SK-N-SH treated with all-trans-retinoic acid at 6 μM for 48 hours (cell line): Measurements from ENCODE around the gene CWH43.

Source experiments
- ATAC-seq: fragments of 200-7000 bp; cut with Tn5 transposase; 3 replicates; pipeline ENCODE4 v1.9.1; 2020; ENCODE audit warnings: mild to moderate bottlenecking, moderate library complexity
- ESRRG ChIP-seq: fragments of 250-450 bp; sonication (Bioruptor Pico); IDR thresholded peaks from 2 replicates; pipeline ENCODE4 v1.6.1; 2021; ENCODE audit warnings: mild to moderate bottlenecking
- GLIS3 ChIP-seq: fragments of 250-450 bp; sonication (Bioruptor Pico); IDR thresholded peaks from 2 replicates; pipeline ENCODE4 v1.5.0; 2020; ENCODE audit warnings: mild to moderate bottlenecking, moderate library complexity
- ISL1 ChIP-seq: fragments of 250-450 bp; sonication (Bioruptor Pico); IDR thresholded peaks from 2 replicates; pipeline ENCODE4 v2.1.2; 2022; ENCODE audit warnings: mild to moderate bottlenecking, moderate library complexity
- OSR1 ChIP-seq: fragments of 250-450 bp; sonication (Bioruptor Pico); IDR thresholded peaks from 2 replicates; pipeline ENCODE4 v1.8.0; 2022; ENCODE audit warnings: moderate library complexity, mild to moderate bottlenecking, inconsistent platforms
- RARB ChIP-seq: fragments of 250-450 bp; sonication (Bioruptor Pico); IDR thresholded peaks from 2 replicates; pipeline ENCODE4 v1.8.0; 2021; ENCODE audit warnings: mild to moderate bottlenecking, moderate library complexity
- SNAI2 ChIP-seq: fragments of 250-450 bp; sonication (Bioruptor Pico); IDR thresholded peaks from 2 replicates; pipeline ENCODE4 v1.5.0; 2020; ENCODE audit warnings: mild to moderate bottlenecking, moderate library complexity
- TCF4 ChIP-seq: fragments of 250-450 bp; sonication (Bioruptor Pico); IDR thresholded peaks from 2 replicates; pipeline ENCODE4 v1.8.0; 2021; ENCODE audit warnings: mild to moderate bottlenecking, moderate library complexity, borderline replicate concordance
- TOX ChIP-seq: fragments of 250-450 bp; sonication (Bioruptor Pico); IDR thresholded peaks from 2 replicates; pipeline ENCODE4 v1.8.0; 2021; ENCODE audit warnings: mild to moderate bottlenecking, moderate library complexity, borderline replicate concordance
- ZFP3 ChIP-seq: fragments of 250-450 bp; sonication (Bioruptor Pico); IDR thresholded peaks from 2 replicates; pipeline ENCODE4 v1.5.0; 2020; ENCODE audit warnings: mild to moderate bottlenecking, moderate library complexity
- ZFP30 ChIP-seq: fragments of 450-650 bp; formaldehyde crosslinking; IDR thresholded peaks from 2 replicates; pipeline ENCODE4 v1.5.0; 2022; ENCODE audit warnings: mild to moderate bottlenecking, moderate library complexity
- ZNF70 ChIP-seq: fragments of 450-650 bp; formaldehyde crosslinking; IDR thresholded peaks from 2 replicates; pipeline ENCODE4 v1.5.0; 2020; ENCODE audit warnings: mild to moderate bottlenecking, moderate library complexity
- ZNF8 ChIP-seq: fragments of 450-650 bp; formaldehyde crosslinking; IDR thresholded peaks from 2 replicates; pipeline ENCODE4 v1.5.0; 2020; ENCODE audit warnings: mild to moderate bottlenecking, moderate library complexity
- TF ChIP-seq, protein P1 (sequence below): fragments of 250-450 bp; sonication (Bioruptor Pico); IDR thresholded peaks from 2 replicates; pipeline ENCODE4 v1.5.1; 2021; ENCODE audit warnings: mild to moderate bottlenecking, moderate library complexity
- TF ChIP-seq, protein P2 (sequence below): fragments of 250-450 bp; sonication (Bioruptor Pico); IDR thresholded peaks from 2 replicates; pipeline ENCODE4 v1.5.0; 2020; ENCODE audit warnings: mild to moderate bottlenecking, moderate library complexity
- TF ChIP-seq, protein P3 (sequence below): fragments of 250-450 bp; sonication (Bioruptor Pico); IDR thresholded peaks from 2 replicates; pipeline ENCODE4 v1.8.0; 2021; ENCODE audit warnings: low read depth, mild to moderate bottlenecking, moderate library complexity, borderline replicate concordance
- TF ChIP-seq, protein P4 (sequence below): fragments of 250-450 bp; sonication (Bioruptor Pico); IDR thresholded peaks from 2 replicates; pipeline ENCODE4 v1.5.1; 2020; ENCODE audit warnings: low read depth, mild to moderate bottlenecking, moderate library complexity
- TF ChIP-seq, protein P5 (sequence below): fragments of 250-450 bp; sonication (Bioruptor Pico); IDR thresholded peaks from 2 replicates; pipeline ENCODE4 v1.8.0; 2020; ENCODE audit warnings: mild to moderate bottlenecking, moderate library complexity, borderline replicate concordance

Gene CWH43

DNA sequence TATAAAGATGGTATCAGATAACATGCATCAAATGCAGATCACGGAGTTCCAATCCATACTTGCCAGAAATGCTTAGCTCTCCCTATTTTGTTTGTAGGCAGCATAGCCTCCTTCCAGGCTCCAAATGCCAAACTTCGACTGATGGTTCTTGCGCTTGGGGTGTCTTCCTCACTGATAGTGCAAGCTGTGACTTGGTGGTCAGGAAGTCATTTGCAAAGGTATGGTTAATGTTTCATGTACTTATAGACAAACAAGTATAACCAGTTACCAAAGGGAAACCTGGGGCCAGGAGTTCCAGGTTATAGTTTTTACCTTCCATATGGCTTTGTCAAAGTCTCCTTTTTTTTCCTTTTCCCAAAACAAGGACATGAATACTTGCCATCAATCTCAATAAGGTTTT lies 5.3 kb downstream of the CWH43 start:
- no peak for ATAC-seq
- TF ChIP-seq ESRRG (CRISPR knock-in tag) (no peak), RARB (CRISPR knock-in tag) (no peak), ZNF70 (CRISPR knock-in tag) (no peak), OSR1 (CRISPR knock-in tag) (no peak), TCF4 (no peak), ISL1 (no peak), SNAI2 (no peak)
- TF ChIP-seq, protein P1, sequence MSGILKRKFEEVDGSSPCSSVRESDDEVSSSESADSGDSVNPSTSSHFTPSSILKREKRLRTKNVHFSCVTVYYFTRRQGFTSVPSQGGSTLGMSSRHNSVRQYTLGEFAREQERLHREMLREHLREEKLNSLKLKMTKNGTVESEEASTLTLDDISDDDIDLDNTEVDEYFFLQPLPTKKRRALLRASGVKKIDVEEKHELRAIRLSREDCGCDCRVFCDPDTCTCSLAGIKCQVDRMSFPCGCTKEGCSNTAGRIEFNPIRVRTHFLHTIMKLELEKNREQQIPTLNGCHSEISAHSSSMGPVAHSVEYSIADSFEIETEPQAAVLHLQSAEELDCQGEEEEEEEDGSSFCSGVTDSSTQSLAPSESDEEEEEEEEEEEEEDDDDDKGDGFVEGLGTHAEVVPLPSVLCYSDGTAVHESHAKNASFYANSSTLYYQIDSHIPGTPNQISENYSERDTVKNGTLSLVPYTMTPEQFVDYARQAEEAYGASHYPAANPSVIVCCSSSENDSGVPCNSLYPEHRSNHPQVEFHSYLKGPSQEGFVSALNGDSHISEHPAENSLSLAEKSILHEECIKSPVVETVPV (CRISPR knock-in tag), result no peak
- TF ChIP-seq, protein P2, sequence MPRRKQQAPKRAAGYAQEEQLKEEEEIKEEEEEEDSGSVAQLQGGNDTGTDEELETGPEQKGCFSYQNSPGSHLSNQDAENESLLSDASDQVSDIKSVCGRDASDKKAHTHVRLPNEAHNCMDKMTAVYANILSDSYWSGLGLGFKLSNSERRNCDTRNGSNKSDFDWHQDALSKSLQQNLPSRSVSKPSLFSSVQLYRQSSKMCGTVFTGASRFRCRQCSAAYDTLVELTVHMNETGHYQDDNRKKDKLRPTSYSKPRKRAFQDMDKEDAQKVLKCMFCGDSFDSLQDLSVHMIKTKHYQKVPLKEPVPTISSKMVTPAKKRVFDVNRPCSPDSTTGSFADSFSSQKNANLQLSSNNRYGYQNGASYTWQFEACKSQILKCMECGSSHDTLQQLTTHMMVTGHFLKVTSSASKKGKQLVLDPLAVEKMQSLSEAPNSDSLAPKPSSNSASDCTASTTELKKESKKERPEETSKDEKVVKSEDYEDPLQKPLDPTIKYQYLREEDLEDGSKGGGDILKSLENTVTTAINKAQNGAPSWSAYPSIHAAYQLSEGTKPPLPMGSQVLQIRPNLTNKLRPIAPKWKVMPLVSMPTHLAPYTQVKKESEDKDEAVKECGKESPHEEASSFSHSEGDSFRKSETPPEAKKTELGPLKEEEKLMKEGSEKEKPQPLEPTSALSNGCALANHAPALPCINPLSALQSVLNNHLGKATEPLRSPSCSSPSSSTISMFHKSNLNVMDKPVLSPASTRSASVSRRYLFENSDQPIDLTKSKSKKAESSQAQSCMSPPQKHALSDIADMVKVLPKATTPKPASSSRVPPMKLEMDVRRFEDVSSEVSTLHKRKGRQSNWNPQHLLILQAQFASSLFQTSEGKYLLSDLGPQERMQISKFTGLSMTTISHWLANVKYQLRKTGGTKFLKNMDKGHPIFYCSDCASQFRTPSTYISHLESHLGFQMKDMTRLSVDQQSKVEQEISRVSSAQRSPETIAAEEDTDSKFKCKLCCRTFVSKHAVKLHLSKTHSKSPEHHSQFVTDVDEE, result no peak
- TF ChIP-seq, protein P3, sequence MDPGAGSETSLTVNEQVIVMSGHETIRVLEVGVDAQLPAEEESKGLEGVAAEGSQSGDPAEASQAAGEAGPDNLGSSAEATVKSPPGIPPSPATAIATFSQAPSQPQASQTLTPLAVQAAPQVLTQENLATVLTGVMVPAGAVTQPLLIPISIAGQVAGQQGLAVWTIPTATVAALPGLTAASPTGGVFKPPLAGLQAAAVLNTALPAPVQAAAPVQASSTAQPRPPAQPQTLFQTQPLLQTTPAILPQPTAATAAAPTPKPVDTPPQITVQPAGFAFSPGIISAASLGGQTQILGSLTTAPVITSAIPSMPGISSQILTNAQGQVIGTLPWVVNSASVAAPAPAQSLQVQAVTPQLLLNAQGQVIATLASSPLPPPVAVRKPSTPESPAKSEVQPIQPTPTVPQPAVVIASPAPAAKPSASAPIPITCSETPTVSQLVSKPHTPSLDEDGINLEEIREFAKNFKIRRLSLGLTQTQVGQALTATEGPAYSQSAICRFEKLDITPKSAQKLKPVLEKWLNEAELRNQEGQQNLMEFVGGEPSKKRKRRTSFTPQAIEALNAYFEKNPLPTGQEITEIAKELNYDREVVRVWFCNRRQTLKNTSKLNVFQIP, result no peak

DNA sequence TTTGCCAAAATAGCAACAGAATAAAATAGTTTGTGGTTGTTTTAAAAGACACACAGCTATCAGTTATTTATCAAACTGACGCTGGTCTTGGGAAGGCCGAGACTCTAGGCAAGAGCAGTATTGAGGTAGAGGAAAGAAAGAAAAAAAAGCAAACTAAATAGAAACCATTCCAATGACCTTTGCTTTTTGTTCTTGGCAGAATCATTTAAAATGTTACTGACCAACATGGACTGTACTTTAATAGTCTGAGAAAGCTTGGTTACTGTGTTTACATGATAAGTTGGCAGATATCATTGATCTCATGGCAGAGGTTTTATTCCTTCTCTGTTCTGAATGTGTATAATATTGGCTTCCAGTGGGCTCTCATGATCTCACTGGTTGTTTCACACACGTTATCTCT lies 11.9 kb downstream of the CWH43 start:
- TF ChIP-seq, protein P4, sequence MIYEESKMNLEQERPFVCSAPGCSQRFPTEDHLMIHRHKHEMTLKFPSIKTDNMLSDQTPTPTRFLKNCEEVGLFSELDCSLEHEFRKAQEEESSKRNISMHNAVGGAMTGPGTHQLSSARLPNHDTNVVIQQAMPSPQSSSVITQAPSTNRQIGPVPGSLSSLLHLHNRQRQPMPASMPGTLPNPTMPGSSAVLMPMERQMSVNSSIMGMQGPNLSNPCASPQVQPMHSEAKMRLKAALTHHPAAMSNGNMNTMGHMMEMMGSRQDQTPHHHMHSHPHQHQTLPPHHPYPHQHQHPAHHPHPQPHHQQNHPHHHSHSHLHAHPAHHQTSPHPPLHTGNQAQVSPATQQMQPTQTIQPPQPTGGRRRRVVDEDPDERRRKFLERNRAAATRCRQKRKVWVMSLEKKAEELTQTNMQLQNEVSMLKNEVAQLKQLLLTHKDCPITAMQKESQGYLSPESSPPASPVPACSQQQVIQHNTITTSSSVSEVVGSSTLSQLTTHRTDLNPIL (CRISPR knock-in tag), result no peak
- TF ChIP-seq TOX (no peak), GLIS3 (no peak), ZNF8 (CRISPR knock-in tag) (no peak), ZFP3 (no peak), ZNF70 (CRISPR knock-in tag) (no peak), ISL1 (no peak)
- TF ChIP-seq, protein P3, result no peak
- TF ChIP-seq, protein P2, result no peak
- TF ChIP-seq, protein P5, sequence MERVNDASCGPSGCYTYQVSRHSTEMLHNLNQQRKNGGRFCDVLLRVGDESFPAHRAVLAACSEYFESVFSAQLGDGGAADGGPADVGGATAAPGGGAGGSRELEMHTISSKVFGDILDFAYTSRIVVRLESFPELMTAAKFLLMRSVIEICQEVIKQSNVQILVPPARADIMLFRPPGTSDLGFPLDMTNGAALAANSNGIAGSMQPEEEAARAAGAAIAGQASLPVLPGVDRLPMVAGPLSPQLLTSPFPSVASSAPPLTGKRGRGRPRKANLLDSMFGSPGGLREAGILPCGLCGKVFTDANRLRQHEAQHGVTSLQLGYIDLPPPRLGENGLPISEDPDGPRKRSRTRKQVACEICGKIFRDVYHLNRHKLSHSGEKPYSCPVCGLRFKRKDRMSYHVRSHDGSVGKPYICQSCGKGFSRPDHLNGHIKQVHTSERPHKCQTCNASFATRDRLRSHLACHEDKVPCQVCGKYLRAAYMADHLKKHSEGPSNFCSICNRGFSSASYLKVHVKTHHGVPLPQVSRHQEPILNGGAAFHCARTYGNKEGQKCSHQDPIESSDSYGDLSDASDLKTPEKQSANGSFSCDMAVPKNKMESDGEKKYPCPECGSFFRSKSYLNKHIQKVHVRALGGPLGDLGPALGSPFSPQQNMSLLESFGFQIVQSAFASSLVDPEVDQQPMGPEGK (CRISPR knock-in tag), result no peak
- ATAC-seq, result no peak

DNA sequence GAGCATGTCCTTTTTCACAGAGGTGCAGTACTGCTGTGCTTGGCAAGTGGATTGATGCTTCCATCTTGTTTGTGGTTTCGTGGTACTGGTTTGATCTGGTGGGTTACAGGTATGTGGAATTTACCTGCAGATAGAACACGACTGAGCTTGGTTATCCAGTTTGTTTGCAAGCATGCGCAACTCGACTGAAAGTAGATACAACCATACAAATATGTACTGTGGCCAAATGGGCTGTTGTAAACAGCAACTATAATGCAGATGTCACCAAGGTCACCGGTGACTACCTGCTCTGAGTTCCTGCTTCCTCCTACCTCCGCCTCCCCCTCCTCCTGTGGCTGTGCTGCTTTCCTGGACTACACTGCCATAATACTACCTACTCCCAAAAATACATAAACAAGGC lies 12.4 kb downstream of the CWH43 start:
- no peak for ATAC-seq
- TF ChIP-seq ZFP30 (no peak), TCF4 (no peak)
